Mucosa of rectum (tissue), 2 donors: ENCODE data around the gene GOLGA6D.
"Not testable (repeated sequence)": the region's sequence is repeated elsewhere in the genome, so short reads cannot be mapped to it uniquely, and the experiment has no call there.

ENCODE experiments used
- H3K27ac ChIP-seq, 2 donors: one replicate each; pipeline ENCODE4 v1.7.0; 2013; ENCODE audit warnings: inconsistent platforms in 2 of 2, low read depth in 2 of 2, low read length in 2 of 2
- H3K27me3 ChIP-seq, 2 donors: one replicate each; pipeline ENCODE4 v1.7.0; 2013; ENCODE audit warnings: low read length in 2 of 2; ENCODE audit not compliant: control insufficient read depth in 2 of 2, insufficient read depth in 2 of 2
- H3K36me3 ChIP-seq, 2 donors: one replicate each; pipeline ENCODE4 v1.7.0; 2013; ENCODE audit warnings: low read length in 2 of 2; ENCODE audit not compliant: control insufficient read depth in 2 of 2, insufficient read depth in 2 of 2
- H3K4me1 ChIP-seq, 2 donors: one replicate each; pipeline ENCODE4 v1.7.0; 2013; ENCODE audit warnings: low read length in 2 of 2, mild to moderate bottlenecking in 1 of 2; ENCODE audit not compliant: control insufficient read depth in 2 of 2, insufficient read depth in 2 of 2
- H3K4me3 ChIP-seq, 2 donors: one replicate each; pipeline ENCODE4 v1.7.0; 2013; ENCODE audit warnings: low read length in 2 of 2
- H3K9ac ChIP-seq, 2 donors: one replicate each; pipeline ENCODE4 v1.7.0; 2013; ENCODE audit warnings: low read length in 2 of 2, low read depth in 1 of 2, mild to moderate bottlenecking in 1 of 2
- H3K9me3 ChIP-seq, 2 donors: one replicate each; pipeline ENCODE4 v1.7.0; 2013; ENCODE audit warnings: low read length in 2 of 2; ENCODE audit not compliant: control insufficient read depth in 2 of 2
- donor health status: healthy.
- donor health status: Normal muscosa, but diverticular disease.

The GOLGA6D gene

DNA sequence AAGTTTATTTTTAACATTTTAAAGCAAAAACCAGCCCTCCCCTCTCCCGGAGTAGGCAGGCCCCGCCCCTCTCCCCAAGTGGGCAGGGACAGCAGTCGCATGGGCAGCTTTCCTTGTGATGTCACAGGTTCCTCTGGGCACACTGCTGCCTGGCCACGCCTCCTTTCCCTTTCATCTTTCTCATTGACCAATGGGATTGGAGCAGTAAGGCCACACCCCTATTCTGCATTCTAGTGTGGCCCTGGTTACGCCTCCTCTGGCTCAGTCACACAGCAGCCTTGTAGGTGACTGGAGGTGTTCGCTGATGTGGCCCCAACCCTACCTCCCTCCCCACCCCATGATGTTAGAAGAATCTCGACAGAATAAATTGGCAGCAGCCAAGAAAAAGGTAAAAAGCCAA is at the start of gene GOLGA6D:
GOLGA6D (plus strand) TSS at position 264 of the 400 bp plus-strand sequence; CDS start at position 305, 41 bp downstream.
- not testable (repeated sequence) for H3K27ac ChIP-seq, H3K36me3 ChIP-seq, H3K4me3 ChIP-seq, H3K4me1 ChIP-seq, H3K27me3 ChIP-seq, H3K9me3 ChIP-seq, H3K9ac ChIP-seq

- H3K36me3 ChIP-seq, result no peaks in the 10 kb centered on the region
- H3K9ac ChIP-seq, result no peak overlapping the region
- peaks cover 0 to 3% of the 10 kb centered on the region in 2 donors for H3K27me3 ChIP-seq
- H3K9me3 ChIP-seq, result no peaks in the 10 kb centered on the region
- H3K4me1 ChIP-seq, result no peaks in the 10 kb centered on the region
- H3K4me3 ChIP-seq, result no peak overlapping the region
- H3K27ac ChIP-seq, result no peak overlapping the region
Observed at GRCh38 chr15:75233504-75234190, 49.0 kb upstream of the GOLGA6D start.

DNA sequence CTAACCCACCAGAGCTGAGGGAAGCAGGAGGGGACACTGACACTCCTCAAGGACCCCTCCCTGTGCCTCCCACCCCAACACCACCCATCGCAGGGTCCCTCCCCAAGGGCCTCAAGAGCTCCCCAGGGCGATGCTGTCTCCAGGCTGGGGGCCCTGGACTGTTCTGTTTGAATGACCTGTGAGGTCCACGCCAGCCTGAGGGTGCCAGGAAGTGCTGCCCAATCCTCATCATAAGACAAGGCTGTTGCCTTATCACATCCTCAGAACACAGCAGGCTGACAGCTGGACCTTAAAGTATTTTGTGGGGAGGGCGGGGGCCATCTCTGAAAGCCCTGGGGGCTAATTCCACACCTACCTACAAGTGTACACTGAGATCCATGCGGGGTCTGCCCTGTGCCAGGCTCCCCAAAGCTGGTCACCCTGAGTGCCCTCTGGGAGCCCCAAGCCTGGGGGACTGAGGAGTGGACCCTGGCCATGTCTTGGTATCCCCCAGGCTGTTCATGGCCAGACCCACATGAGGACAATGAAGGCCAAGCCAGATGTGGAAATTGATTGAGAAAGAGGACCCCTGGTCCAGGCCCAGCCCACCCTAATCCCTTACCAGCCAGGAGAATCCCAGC is 48.3 kb upstream of the GOLGA6D start:
- no peak overlapping the region for H3K4me3 ChIP-seq
- no peaks in the 10 kb centered on the region for H3K4me1 ChIP-seq
- no peak overlapping the region for H3K9ac ChIP-seq
- no peak overlapping the region for H3K27ac ChIP-seq
- no peaks in the 10 kb centered on the region for H3K36me3 ChIP-seq
- H3K27me3 ChIP-seq, result peaks cover 0 to 3% of the 10 kb centered on the region in 2 donors
- no peaks in the 10 kb centered on the region for H3K9me3 ChIP-seq

- Histone ChIP-seq H3K27me3 (peaks cover 0 to 3% of the 10 kb centered on the region in 2 donors), H3K9me3 (no peaks in the 10 kb centered on the region), H3K4me1 (no peaks in the 10 kb centered on the region), H3K9ac (no peak overlapping the region), H3K36me3 (no peaks in the 10 kb centered on the region), H3K27ac (no peak overlapping the region), H3K4me3 (no peak overlapping the region)
Observed at GRCh38 chr15:75235051-75235673, 47.5 kb upstream of the GOLGA6D start.

DNA sequence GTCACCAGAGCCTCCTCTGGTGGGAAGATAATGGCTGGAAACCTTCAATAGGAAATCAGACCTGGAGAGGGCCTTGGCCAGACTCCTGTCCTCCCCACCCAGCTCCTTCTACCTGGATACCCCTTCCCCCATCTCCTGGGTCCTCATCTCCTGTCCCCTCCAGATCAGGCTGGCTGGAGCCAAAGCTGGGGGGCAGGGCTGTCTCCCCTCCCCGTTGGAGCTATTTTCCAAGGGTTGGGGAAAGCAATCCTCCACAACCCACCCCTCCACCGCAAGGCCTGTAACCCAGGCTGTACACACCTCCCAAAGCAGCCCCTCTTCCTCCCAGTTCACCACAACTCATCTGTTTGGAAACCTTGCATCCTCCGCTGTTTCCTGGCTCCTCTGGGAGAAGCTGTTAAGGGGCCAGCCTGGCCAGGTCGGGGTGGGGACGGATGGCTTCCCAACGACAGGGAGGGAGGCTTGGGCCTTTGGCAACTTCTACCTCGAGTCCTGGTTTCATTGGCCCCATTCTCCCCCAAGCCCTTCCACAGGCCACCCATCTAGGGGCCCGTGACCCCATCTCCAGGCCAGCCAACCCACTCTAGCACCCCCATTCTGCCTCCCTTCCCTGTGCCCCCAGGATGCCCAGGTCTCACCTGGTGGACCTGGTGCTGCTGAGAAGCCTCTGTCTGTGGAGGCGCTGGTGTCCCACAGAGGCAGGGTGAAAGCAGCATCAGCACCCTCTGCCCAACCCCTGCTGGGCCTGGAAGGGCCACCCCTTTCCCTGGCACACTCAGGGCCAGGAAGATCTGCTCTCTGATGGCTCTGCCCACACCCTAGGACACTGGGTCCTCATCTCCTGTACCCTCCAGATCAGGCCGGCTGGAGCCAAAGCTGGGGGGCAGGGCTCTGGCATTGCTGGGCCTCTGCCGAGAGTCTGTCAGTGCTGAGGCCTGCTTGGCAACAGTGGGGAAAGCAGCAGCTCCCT is 46.6 kb upstream of the GOLGA6D start:
- H3K4me1 ChIP-seq, result no peaks in the 10 kb centered on the region
- no peak overlapping the region for H3K4me3 ChIP-seq
- no peak overlapping the region for H3K27ac ChIP-seq
- H3K9ac ChIP-seq, result no peak overlapping the region
- peaks cover 0 to 6% of the 10 kb centered on the region in 2 donors for H3K27me3 ChIP-seq
- H3K36me3 ChIP-seq, result no peaks in the 10 kb centered on the region
- no peaks in the 10 kb centered on the region for H3K9me3 ChIP-seq

DNA sequence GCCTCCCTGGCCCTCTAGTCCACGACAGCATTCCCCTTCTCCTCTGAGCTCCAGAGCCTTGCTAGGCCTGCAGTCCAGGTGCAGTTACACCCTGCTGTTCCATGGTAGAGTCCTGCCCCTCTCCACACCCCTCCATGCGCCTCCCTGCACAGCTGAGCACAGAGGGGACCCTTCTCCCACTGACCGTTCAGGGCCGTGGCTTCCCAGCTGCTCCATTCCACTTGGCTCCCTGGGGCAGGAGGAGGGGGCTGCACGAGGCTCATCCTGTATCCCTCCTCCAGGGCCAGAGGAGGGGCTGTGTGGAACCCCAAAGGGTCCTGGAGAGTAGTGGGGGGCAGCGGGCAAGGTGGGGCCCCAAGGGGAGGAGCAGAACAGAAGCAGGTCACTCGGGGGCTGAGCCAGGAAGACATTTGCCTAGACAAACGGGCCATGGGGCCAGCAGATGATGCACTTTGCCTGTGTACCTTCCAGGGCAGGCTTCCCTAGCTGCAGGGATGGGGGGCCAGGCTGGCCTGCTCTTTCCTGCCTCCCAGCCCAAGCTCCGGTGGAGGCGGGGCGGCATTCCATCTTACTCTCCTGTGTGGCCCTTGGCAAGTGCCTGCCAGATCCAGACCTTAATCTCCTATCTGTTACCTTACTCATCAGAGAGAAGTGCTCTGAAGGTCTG is 45.2 kb upstream of the GOLGA6D start:
- Histone ChIP-seq H3K36me3 (no peaks in the 10 kb centered on the region), H3K27me3 (peaks cover 0 to 6% of the 10 kb centered on the region in 2 donors), H3K27ac (no peak overlapping the region), H3K4me3 (no peak overlapping the region), H3K9ac (no peak overlapping the region), H3K9me3 (no peaks in the 10 kb centered on the region), H3K4me1 (no peaks in the 10 kb centered on the region)

- Histone ChIP-seq H3K4me3 (no peak overlapping the region), H3K9ac (no peak overlapping the region), H3K4me1 (no peaks in the 10 kb centered on the region), H3K36me3 (no peaks in the 10 kb centered on the region), H3K9me3 (no peaks in the 10 kb centered on the region), H3K27me3 (peaks cover 0 to 6% of the 10 kb centered on the region in 2 donors), H3K27ac (no peak overlapping the region)
Observed at GRCh38 chr15:75238150-75238549, 44.5 kb upstream of the GOLGA6D start.

DNA sequence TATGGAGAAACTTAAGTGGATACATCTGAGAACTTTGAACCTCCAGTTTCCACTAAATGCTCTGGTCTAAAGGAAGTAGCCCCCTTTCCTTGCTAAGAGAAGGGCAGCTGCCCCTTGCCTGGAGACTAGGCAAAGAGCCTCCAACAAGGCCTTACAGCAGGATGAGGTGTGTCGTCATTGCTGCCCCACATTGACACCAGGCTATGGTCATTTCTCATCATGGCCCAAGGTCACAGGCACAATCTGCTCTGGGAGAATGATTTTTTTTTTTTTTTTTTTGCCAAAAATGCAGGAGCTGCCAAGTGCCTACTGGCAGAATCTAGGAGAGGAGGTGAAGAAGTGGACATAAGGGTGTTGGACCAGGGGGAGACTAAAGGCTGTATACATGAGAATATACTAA is 36.9 kb upstream of the GOLGA6D start:
- not testable (repeated sequence) for H3K4me3 ChIP-seq, H3K27ac ChIP-seq, H3K36me3 ChIP-seq, H3K9me3 ChIP-seq, H3K4me1 ChIP-seq, H3K27me3 ChIP-seq, H3K9ac ChIP-seq

GRCh38 chr15:75248991-75249390 is 33.6 kb upstream of the GOLGA6D start:
- not testable (repeated sequence) for H3K4me3 ChIP-seq, H3K9me3 ChIP-seq, H3K27ac ChIP-seq, H3K27me3 ChIP-seq, H3K4me1 ChIP-seq, H3K36me3 ChIP-seq, H3K9ac ChIP-seq
